ENCODE measurements around the gene ACADVL.
A peak's percentile ranks its signal among the peaks of the same experiment; 100 is the strongest.

DNA sequence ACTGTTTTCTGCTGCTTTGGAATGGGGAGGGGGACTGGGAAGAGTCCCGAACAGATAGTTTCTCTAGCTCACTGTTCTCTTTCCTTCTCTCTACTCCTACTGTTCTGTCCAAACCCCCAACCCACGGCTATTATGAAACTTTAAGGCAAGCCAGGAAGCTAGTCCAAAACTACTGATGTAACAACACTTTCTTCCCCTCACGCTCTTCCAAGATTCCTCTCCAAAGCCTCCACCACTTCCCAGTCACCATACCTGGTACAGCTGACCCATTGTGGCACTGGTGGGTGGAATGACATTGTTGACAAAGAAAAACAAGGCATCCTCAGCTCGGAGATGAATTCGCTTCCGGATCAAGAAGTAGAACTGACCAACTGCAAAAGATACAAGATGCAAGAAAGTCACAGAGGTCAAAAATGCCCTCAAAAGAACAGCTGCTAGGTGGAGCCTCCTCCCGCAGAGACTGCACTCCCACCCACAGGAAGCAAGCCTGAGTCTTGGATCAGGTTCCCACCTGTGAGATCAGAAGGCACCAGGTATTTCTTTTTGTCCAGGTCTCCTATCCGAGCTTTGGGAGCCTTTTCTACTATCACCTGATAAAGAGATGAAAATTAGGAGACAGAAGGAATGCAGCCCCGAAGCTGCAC lies 21.5 kb downstream of the ACADVL start:
- TF ChIP-seq, protein P1, sequence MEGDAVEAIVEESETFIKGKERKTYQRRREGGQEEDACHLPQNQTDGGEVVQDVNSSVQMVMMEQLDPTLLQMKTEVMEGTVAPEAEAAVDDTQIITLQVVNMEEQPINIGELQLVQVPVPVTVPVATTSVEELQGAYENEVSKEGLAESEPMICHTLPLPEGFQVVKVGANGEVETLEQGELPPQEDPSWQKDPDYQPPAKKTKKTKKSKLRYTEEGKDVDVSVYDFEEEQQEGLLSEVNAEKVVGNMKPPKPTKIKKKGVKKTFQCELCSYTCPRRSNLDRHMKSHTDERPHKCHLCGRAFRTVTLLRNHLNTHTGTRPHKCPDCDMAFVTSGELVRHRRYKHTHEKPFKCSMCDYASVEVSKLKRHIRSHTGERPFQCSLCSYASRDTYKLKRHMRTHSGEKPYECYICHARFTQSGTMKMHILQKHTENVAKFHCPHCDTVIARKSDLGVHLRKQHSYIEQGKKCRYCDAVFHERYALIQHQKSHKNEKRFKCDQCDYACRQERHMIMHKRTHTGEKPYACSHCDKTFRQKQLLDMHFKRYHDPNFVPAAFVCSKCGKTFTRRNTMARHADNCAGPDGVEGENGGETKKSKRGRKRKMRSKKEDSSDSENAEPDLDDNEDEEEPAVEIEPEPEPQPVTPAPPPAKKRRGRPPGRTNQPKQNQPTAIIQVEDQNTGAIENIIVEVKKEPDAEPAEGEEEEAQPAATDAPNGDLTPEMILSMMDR (IDR thresholded peaks at IDR 0.05) = no peak
- TF ChIP-seq POLR2A (IDR thresholded peaks at IDR 0.05) = peak in 1 of 2 donors; percentile 14
